Measurements from ENCODE around the gene TTC17. TPM values are rescaled to one million over a fixed set of nuclear protein-coding genes. Genes with fewer than 3 reads are reported as not detected.

TTC17 gene
- total RNA-seq, 2 experiments from 2014 or later = 72.9 to 77.3 TPM

GRCh38 chr11:43498561-43498960 lies 139.8 kb downstream of the TTC17 start:
- no peak overlapping the region for H3K27ac Mint-ChIP-seq
- ATAC-seq (ENCODE audit: poor library complexity) (no peak), DNase-seq (no peak)
- intact Hi-C loops (cut with DNase I, micrococcal nuclease) = no loop called here
- H3K36me3 Mint-ChIP-seq (ENCODE audit: low read depth) = peaks cover 19% of the 10 kb centered on the region
- CTCF ChIA-PET = no interaction called here
- no peaks in the 10 kb centered on the region for H3K27me3 Mint-ChIP-seq
- H3K9me3 Mint-ChIP-seq = peaks cover 2% of the 10 kb centered on the region
- H3K4me1 ChIP-seq (ENCODE audit: insufficient read depth, low read length) = no peaks in the 10 kb centered on the region
- no peaks in the 10 kb centered on the region for H3K27me3 ChIP-seq (ENCODE audit: control insufficient read depth in 1 of 2, insufficient read depth in 2 of 2, low read length in 2 of 2)
- peaks cover 7% of the 10 kb centered on the region for H3K36me3 ChIP-seq (ENCODE audit: insufficient read depth, low read length)
- H3K4me1 Mint-ChIP-seq (ENCODE audit: low read depth) = no peaks in the 10 kb centered on the region
- H3K4me3 ChIP-seq (ENCODE audit: low read length) = no peak overlapping the region
- POLR2A ChIA-PET = no interaction called here
- no peak overlapping the region for H3K4me3 Mint-ChIP-seq
- no peak for TF ChIP-seq CTCF (IDR thresholded peaks at IDR 0.05)
- H3K9me3 ChIP-seq (ENCODE audit: control insufficient read depth in 1 of 2, insufficient read depth in 1 of 2, low read length in 2 of 2) = no peaks in the 10 kb centered on the region
- no peak overlapping the region for H3K27ac ChIP-seq (ENCODE audit: low read depth in 1 of 2, low read length in 2 of 2)

- ATAC-seq (ENCODE audit: poor library complexity) = no peak
- no peak overlapping the region for H3K4me3 Mint-ChIP-seq
- CTCF ChIA-PET = no interaction called here
Observed at GRCh38 chr11:43503417-43503816, 144.7 kb downstream of the TTC17 start.

GRCh38 chr11:43504316-43504950 lies 145.7 kb downstream of the TTC17 start:
- intact Hi-C loops (cut with DNase I, micrococcal nuclease) = no loop called here
- H3K27ac ChIP-seq (ENCODE audit: low read depth in 1 of 2, low read length in 2 of 2) = no peak overlapping the region
- ChIA-PET CTCF (no interaction called here), POLR2A (no interaction called here)
- no peaks in the 10 kb centered on the region for H3K36me3 Mint-ChIP-seq (ENCODE audit: low read depth)
- H3K27me3 Mint-ChIP-seq = no peaks in the 10 kb centered on the region
- no peaks in the 10 kb centered on the region for H3K4me1 Mint-ChIP-seq (ENCODE audit: low read depth)
- H3K9me3 Mint-ChIP-seq = peaks cover 2% of the 10 kb centered on the region
- no peaks in the 10 kb centered on the region for H3K36me3 ChIP-seq (ENCODE audit: insufficient read depth, low read length)
- DNase-seq = no peak
- no peak overlapping the region for H3K4me3 ChIP-seq (ENCODE audit: low read length)
- no peaks in the 10 kb centered on the region for H3K27me3 ChIP-seq (ENCODE audit: control insufficient read depth in 1 of 2, insufficient read depth in 2 of 2, low read length in 2 of 2)
- no peak overlapping the region for H3K27ac Mint-ChIP-seq
- TF ChIP-seq CTCF (IDR thresholded peaks at IDR 0.05) = no peak
- no peak overlapping the region for H3K4me3 Mint-ChIP-seq
- H3K9me3 ChIP-seq (ENCODE audit: control insufficient read depth in 1 of 2, insufficient read depth in 1 of 2, low read length in 2 of 2) = no peaks in the 10 kb centered on the region
- no peak for ATAC-seq (ENCODE audit: poor library complexity)
- H3K4me1 ChIP-seq (ENCODE audit: insufficient read depth, low read length) = no peaks in the 10 kb centered on the region

More at GRCh38 chr11:43503417-43503816, 144.7 kb downstream of the TTC17 start:
- no peak for DNase-seq
- POLR2A ChIA-PET = no interaction called here
- Mint-ChIP-seq H3K36me3 (ENCODE audit: low read depth) (no peaks in the 10 kb centered on the region), H3K9me3 (peaks cover 2% of the 10 kb centered on the region), H3K4me1 (ENCODE audit: low read depth) (no peaks in the 10 kb centered on the region), H3K27me3 (no peaks in the 10 kb centered on the region), H3K27ac (no peak overlapping the region)
- no peaks in the 10 kb centered on the region for H3K27me3 ChIP-seq (ENCODE audit: control insufficient read depth in 1 of 2, insufficient read depth in 2 of 2, low read length in 2 of 2)
- TF ChIP-seq CTCF (IDR thresholded peaks at IDR 0.05) = no peak
- H3K36me3 ChIP-seq (ENCODE audit: insufficient read depth, low read length) = no peaks in the 10 kb centered on the region
- H3K4me3 ChIP-seq (ENCODE audit: low read length) = no peak overlapping the region
- intact Hi-C loops (cut with DNase I, micrococcal nuclease) = no loop called here
- H3K9me3 ChIP-seq (ENCODE audit: control insufficient read depth in 1 of 2, insufficient read depth in 1 of 2, low read length in 2 of 2) = no peaks in the 10 kb centered on the region
- H3K4me1 ChIP-seq (ENCODE audit: insufficient read depth, low read length) = no peaks in the 10 kb centered on the region
- no peak overlapping the region for H3K27ac ChIP-seq (ENCODE audit: low read depth in 1 of 2, low read length in 2 of 2)

Data from CD4-positive, alpha-beta T cell (primary cell).